ENCODE data around the gene NDUFB8.

DNA sequence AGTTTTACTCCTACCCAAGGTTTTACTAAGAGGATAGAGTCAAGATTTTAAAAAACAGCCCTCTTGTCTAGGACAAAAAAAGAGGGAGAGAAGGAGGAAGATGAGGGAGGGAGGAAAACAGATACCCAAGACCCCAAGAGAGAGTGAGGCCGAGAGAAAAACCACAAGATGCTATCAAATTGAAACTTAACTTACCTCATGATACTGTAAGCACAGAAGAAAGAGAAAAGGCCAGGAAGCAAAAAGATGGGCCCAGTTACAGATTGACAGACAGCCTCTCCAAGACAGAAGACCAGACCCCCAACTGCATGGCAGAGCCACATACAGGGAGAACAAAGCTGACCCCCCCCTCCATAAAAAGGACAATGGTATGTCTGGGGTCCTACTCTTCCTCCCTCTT is 21.4 kb downstream of the NDUFB8 start:
- TF ChIP-seq CTCF (IDR thresholded peaks at IDR 0.05; ENCODE audit: low read depth, low read length, missing input control) (no peak), YY1 (IDR thresholded peaks at IDR 0.05) (no peak), JUND (IDR thresholded peaks at IDR 0.05) (no peak), GABPA (IDR thresholded peaks at IDR 0.05 in 1 of 2, conservative IDR thresholded peaks at IDR 0.05 in 1 of 2) (no peak)
- TF ChIP-seq, protein P1, sequence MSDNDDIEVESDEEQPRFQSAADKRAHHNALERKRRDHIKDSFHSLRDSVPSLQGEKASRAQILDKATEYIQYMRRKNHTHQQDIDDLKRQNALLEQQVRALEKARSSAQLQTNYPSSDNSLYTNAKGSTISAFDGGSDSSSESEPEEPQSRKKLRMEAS (IDR thresholded peaks at IDR 0.05), result no peak
- TF ChIP-seq, protein P2, sequence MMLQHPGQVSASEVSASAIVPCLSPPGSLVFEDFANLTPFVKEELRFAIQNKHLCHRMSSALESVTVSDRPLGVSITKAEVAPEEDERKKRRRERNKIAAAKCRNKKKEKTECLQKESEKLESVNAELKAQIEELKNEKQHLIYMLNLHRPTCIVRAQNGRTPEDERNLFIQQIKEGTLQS (IDR thresholded peaks at IDR 0.05), result no peak
- TF ChIP-seq, protein P3, sequence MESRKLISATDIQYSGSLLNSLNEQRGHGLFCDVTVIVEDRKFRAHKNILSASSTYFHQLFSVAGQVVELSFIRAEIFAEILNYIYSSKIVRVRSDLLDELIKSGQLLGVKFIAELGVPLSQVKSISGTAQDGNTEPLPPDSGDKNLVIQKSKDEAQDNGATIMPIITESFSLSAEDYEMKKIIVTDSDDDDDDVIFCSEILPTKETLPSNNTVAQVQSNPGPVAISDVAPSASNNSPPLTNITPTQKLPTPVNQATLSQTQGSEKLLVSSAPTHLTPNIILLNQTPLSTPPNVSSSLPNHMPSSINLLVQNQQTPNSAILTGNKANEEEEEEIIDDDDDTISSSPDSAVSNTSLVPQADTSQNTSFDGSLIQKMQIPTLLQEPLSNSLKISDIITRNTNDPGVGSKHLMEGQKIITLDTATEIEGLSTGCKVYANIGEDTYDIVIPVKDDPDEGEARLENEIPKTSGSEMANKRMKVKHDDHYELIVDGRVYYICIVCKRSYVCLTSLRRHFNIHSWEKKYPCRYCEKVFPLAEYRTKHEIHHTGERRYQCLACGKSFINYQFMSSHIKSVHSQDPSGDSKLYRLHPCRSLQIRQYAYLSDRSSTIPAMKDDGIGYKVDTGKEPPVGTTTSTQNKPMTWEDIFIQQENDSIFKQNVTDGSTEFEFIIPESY (IDR thresholded peaks at IDR 0.05), result no peak

All from liver (tissue), 3 donors.